Colonic mucosa (tissue), 4 donors: ENCODE results near the gene FLT3. TPM values are rescaled to one million over a fixed set of nuclear protein-coding genes. Genes with fewer than 3 reads are reported as not detected.
A peak's percentile ranks its signal among the peaks of the same experiment; 100 is the strongest.

Experiments used
- DNase-seq: peaks from one replicate; pipeline ENCODE4 v3.0.0-alpha.2; 2020
- H3K27ac ChIP-seq: fragments of 200-600 bp; one replicate; pipeline ENCODE4 v1.8.0; 2021
- H3K27me3 ChIP-seq: fragments of 200-600 bp; one replicate; pipeline ENCODE4 v1.8.0; 2021
- H3K36me3 ChIP-seq: fragments of 200-600 bp; one replicate; pipeline ENCODE4 v1.8.0; 2021
- H3K4me1 ChIP-seq: fragments of 200-600 bp; one replicate; pipeline ENCODE4 v1.8.0; 2021; ENCODE audit warnings: mild to moderate bottlenecking
- H3K4me3 ChIP-seq: fragments of 200-600 bp; one replicate; pipeline ENCODE4 v1.8.0; 2021
- H3K9ac ChIP-seq, 2 donors: one replicate each; pipeline ENCODE4 v1.7.0; 2013; ENCODE audit warnings: control low read depth in 2 of 2, low read depth in 2 of 2, low read length in 2 of 2
- H3K9me3 ChIP-seq: fragments of 200-600 bp; one replicate; pipeline ENCODE4 v1.8.0; 2021
- intact Hi-C: fragments of 100-400 bp; cut with DNase I; formaldehyde crosslinking; loops from one replicate; pipeline ENCODE4 v1.14.1; 2022
- total RNA-seq, 2 donors: library from RNA; stranded (reverse); fragmentation: NEBNext Ultra II Directional in 1 of 2; extraction: Animal tissue kit (Norgen Biotek cat#: 25700) in 1 of 2; gene quantifications; one replicate each; pipeline ENCODE4 v1.2.1, GENCODE V29; 2021
- TF ChIP-seq, protein P1 (sequence below): fragments of 200-600 bp; IDR thresholded peaks from one replicate; pipeline ENCODE4 v1.8.0; 2022; ENCODE audit warnings: antibody characterized with exemption, mild to moderate bottlenecking
- donor health status: healthy.
- donor health status: DM: no; HTN: no; CAD: no.
- donor health status: DM: no; HTN: no; CAD: no.

FLT3 gene
- total RNA-seq, 2 donors from 2014 or later, result 0.19 TPM; not detected in 1

DNA sequence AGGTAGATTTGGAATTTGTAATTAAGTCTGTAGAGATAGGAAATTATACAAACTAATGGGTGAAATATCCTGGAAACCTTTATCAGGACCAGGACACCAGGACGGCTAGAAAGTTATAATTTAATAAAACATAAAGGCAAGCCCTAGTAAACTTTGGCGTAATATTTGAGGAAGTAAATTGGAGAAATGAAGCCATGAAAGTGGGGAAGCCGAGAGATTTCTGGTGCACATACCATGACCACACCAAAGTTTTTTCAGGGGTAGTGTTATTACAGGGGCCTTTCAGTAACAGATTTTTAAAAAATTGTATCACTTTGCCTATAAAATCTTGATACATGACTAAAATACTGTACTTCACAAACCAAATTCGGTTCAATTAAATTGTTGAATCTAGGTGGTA, 57.2 kb downstream of the FLT3 start:
- TF ChIP-seq, protein P1, sequence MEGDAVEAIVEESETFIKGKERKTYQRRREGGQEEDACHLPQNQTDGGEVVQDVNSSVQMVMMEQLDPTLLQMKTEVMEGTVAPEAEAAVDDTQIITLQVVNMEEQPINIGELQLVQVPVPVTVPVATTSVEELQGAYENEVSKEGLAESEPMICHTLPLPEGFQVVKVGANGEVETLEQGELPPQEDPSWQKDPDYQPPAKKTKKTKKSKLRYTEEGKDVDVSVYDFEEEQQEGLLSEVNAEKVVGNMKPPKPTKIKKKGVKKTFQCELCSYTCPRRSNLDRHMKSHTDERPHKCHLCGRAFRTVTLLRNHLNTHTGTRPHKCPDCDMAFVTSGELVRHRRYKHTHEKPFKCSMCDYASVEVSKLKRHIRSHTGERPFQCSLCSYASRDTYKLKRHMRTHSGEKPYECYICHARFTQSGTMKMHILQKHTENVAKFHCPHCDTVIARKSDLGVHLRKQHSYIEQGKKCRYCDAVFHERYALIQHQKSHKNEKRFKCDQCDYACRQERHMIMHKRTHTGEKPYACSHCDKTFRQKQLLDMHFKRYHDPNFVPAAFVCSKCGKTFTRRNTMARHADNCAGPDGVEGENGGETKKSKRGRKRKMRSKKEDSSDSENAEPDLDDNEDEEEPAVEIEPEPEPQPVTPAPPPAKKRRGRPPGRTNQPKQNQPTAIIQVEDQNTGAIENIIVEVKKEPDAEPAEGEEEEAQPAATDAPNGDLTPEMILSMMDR, result no peak
- Histone ChIP-seq H3K27me3 (no peaks in the 10 kb centered on the region), H3K4me3 (no peak overlapping the region), H3K27ac (no peak overlapping the region), H3K36me3 (no peaks in the 10 kb centered on the region), H3K9ac (no peak overlapping the region), H3K4me1 (no peaks in the 10 kb centered on the region), H3K9me3 (no peaks in the 10 kb centered on the region)
- no peak for DNase-seq
- intact Hi-C loops, result no loop called here

DNA sequence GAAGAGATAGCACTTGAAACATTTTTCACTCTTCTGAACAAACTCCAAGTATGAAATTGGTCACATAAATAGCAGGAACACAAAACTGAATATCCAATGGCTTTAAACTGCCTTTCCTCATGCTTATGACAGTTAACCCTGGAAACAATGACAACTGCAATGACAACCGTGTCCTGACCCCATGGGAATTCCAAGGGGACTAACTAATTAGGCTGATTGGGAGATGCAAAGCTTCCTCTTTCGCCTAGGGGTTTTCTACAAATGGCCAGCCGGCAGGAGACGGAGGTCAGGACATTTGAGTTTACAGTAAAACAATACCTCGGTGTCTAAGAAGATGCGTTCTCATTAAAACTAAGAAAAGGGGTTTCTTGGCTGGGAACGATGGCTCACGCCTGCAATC, 58.9 kb downstream of the FLT3 start:
- H3K4me1 ChIP-seq, result no peaks in the 10 kb centered on the region
- no peaks in the 10 kb centered on the region for H3K27me3 ChIP-seq
- H3K27ac ChIP-seq, result no peak overlapping the region
- intact Hi-C loops, result no loop called here
- TF ChIP-seq, protein P1, result no peak
- no peaks in the 10 kb centered on the region for H3K36me3 ChIP-seq
- H3K4me3 ChIP-seq, result no peak overlapping the region
- no peaks in the 10 kb centered on the region for H3K9me3 ChIP-seq
- DNase-seq, result no peak
- H3K9ac ChIP-seq, result no peak overlapping the region

DNA sequence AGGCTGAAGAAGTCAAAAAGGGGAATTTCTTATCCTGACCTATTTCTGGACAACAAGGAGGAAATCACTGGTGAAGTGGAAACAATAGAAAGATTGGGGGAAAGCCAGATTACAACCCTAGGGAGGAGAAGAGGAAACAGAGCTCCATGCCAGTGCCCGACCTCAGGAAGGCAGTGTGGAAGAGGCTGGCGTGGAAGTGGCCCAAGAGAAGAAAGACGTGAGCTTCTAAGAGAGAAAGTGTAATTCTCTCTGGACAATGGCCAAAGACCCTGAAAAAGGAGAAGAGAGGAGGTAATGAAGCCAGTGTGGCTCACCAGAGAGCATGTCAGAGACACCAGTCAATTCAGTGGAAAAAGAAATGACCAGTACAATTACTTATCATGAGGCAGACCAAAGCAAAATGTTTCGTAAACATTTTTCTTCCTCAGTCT, 59.3 kb downstream of the FLT3 start:
- no peaks in the 10 kb centered on the region for H3K9me3 ChIP-seq
- no peaks in the 10 kb centered on the region for H3K27me3 ChIP-seq
- DNase-seq, result no peak
- no peaks in the 10 kb centered on the region for H3K36me3 ChIP-seq
- H3K4me1 ChIP-seq, result no peaks in the 10 kb centered on the region
- TF ChIP-seq, protein P1, result no peak
- H3K4me3 ChIP-seq, result no peak overlapping the region
- intact Hi-C loops, result no loop called here
- H3K27ac ChIP-seq, result no peak overlapping the region
- no peak overlapping the region for H3K9ac ChIP-seq

DNA sequence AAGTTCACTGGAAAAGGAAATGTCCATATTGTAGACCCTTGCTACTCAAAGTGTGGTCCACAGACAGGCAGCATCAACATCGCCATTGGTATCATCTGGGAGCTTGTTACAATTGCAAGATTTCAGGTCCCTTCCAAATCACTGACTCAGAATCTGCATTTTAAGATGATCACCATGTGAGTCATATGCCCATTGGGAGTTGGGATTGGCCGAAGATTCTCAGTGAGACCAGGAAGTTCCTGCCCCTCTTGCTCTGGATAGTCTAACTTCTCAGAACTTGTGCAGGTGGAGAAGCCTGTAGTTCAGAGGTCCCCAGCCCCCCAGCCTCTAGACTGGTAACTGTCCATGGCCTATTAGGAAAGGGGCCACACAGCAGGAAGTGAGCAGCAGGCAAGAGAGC, 63.0 kb downstream of the FLT3 start:
- no peak overlapping the region for H3K27ac ChIP-seq

DNA sequence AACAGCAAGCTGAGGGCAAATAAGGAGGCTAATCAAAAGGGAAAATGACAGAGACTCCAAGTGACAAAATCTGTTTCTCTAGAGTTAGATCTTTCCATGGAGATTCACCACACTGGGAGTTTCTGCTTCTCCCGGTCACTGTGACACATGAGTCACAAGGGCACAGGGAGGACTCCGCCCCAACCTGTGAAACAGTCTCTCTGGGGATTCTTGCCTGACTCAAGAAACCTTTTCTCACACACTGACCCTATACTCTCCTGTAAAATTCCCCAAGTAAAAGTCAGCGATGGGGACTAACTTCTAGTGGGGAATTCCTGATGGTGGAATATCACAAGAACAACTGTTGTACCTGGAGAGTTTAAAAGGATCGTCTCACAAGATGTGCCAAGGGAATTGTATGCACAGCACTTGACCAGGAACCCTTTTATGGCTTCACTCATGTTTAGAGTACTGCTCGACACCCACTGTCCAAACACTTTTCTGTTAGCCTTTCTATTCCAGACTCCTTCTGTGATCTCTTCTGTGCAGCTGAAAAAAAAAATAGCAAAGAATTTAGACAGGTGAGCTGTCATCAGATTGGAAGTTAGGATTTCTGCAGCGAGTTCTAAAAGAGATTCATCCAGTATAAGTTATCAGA, 65.1 kb downstream of the FLT3 start:
- peak; percentile 20 for DNase-seq
- H3K9ac ChIP-seq, result no peak overlapping the region
- no peak overlapping the region for H3K27ac ChIP-seq
- no peak overlapping the region for H3K4me3 ChIP-seq
- intact Hi-C loops, result no loop called here
- no peaks in the 10 kb centered on the region for H3K36me3 ChIP-seq
- no peaks in the 10 kb centered on the region for H3K27me3 ChIP-seq
- H3K4me1 ChIP-seq, result no peaks in the 10 kb centered on the region
- TF ChIP-seq, protein P1, result no peak
- H3K9me3 ChIP-seq, result no peaks in the 10 kb centered on the region

More for the DNA sequence above, 63.0 kb downstream of the FLT3 start:
- intact Hi-C loops, result no loop called here
- Histone ChIP-seq H3K4me3 (no peak overlapping the region), H3K27me3 (no peaks in the 10 kb centered on the region), H3K9ac (no peak overlapping the region), H3K36me3 (no peaks in the 10 kb centered on the region), H3K9me3 (no peaks in the 10 kb centered on the region), H3K4me1 (no peaks in the 10 kb centered on the region)
- TF ChIP-seq, protein P1, result no peak
- DNase-seq, result no peak
